Measurements from ENCODE around the gene UGT1A7.

UGT1A7 gene

DNA sequence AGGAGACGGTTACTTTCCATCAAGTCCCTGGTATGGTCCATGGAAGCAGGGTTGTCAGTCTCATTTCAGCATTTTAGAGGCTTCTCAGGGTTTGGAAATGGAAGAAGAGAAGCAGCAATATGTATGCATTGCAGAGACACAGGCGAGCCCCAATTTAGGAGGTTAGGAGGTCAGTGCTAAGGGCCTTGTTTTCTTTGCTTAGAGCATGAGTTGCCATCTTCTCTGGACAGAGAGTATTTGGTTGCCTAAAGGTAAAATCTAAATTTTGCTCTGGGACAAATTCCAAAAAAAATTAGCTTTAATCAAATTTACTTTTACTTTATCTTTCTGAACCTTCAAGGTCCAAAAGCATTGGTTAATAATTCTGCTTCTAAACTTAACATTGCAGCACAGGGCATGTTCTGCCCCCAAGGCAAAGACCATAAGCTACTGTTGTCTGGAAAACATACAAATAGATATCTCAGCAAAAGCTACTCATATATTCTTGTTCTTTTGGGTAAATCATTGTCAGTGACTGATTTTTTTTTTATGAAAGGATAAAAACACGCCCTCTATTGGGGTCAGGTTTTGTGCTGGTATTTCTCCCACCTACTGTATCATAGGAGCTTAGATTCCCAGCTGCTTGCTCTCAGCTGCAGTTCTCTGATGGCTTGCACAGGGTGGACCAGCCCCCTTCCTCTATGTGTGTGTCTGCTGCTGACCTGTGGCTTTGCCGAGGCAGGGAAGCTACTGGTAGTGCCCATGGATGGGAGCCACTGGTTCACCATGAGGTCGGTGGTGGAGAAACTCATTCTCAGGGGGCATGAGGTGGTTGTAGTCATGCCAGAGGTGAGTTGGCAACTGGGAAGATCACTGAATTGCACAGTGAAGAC, 10.2 kb upstream of the UGT1A7 start, which contains the start of gene UGT1A9:
Gene UGT1A9 (plus strand): TSS at position 609 of the 872 bp plus-strand sequence. CDS start 37 bp downstream, at position 646.
- no peak for DNase-seq (ENCODE audit: low read depth)
- no peak within 1 kb of the TSS for H3K4me3 ChIP-seq (ENCODE audit: low read length)
- TF ChIP-seq, protein P1, sequence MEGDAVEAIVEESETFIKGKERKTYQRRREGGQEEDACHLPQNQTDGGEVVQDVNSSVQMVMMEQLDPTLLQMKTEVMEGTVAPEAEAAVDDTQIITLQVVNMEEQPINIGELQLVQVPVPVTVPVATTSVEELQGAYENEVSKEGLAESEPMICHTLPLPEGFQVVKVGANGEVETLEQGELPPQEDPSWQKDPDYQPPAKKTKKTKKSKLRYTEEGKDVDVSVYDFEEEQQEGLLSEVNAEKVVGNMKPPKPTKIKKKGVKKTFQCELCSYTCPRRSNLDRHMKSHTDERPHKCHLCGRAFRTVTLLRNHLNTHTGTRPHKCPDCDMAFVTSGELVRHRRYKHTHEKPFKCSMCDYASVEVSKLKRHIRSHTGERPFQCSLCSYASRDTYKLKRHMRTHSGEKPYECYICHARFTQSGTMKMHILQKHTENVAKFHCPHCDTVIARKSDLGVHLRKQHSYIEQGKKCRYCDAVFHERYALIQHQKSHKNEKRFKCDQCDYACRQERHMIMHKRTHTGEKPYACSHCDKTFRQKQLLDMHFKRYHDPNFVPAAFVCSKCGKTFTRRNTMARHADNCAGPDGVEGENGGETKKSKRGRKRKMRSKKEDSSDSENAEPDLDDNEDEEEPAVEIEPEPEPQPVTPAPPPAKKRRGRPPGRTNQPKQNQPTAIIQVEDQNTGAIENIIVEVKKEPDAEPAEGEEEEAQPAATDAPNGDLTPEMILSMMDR (conservative IDR thresholded peaks at IDR 0.05; ENCODE audit: low read depth, low read length), result no peak

GRCh38 chr2:233672886-233673285, 8.8 kb upstream of the UGT1A7 start:
- DNase-seq (ENCODE audit: low read depth), result no peak
- no peak overlapping the region for H3K4me3 ChIP-seq (ENCODE audit: low read length)
- TF ChIP-seq, protein P1 (conservative IDR thresholded peaks at IDR 0.05; ENCODE audit: low read depth, low read length), result no peak

DNA sequence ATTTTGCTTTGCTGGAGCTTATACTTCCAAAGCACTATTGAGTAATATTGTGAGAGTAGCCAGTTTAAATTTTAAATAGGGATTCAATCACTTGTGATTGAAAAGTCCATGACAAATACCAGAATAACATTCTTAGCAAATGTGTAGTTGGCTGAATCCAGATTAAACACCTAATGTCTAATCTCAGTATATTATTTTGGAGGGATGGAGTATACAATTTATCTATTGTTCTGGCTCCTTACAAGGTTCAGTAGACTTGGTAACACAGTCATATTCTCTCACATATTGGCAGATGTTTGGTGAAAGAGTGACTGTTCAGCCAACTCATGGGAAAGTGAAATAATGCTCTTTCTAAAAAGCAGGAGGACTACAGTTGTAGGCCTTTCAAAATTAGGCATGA, 7.8 kb upstream of the UGT1A7 start:
- H3K4me3 ChIP-seq (ENCODE audit: low read length), result no peak overlapping the region
- TF ChIP-seq, protein P1 (conservative IDR thresholded peaks at IDR 0.05; ENCODE audit: low read depth, low read length), result no peak
- DNase-seq (ENCODE audit: low read depth), result no peak

DNA sequence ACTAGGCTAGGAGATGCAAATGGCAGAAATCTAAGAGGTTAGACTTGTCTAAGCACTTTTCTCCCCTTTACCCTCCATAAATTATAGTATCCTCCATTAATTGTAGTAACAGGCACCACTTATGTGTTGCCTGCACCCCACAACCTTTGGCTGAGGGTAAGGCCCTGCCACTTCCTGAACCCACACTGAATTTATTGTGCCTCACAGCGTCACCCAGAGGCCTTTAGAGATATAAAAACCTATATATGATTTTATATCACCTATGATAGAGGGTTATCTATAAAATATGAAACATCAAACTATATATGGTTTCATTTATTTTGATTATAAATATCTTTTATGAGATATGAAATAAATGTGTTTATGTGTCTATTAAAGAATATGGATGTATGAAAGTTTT, 7.4 kb upstream of the UGT1A7 start:
- DNase-seq (ENCODE audit: low read depth), result no peak
- H3K4me3 ChIP-seq (ENCODE audit: low read length), result no peak overlapping the region
- TF ChIP-seq, protein P1 (conservative IDR thresholded peaks at IDR 0.05; ENCODE audit: low read depth, low read length), result no peak

DNA sequence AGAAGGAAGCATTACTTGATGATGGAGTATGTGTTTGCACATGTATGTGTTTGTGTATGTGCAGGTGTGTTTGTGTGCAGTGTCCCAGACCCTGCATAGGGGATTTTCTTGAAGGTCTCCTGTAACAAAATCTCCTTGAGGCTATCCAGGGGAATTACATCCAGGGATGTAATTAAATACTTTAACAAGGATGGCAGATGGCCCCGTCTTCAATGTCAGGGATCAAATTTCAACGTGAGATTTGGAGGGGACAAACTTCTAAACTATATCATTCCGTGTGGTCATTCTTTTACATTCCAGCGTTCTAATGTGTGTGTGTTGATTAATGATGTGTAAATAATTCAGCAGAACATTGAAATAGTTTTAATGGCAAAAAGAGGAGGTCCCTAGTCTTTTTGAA, 6.7 kb upstream of the UGT1A7 start:
- H3K4me3 ChIP-seq (ENCODE audit: low read length), result no peak overlapping the region
- TF ChIP-seq, protein P1 (conservative IDR thresholded peaks at IDR 0.05; ENCODE audit: low read depth, low read length), result no peak
- DNase-seq (ENCODE audit: low read depth), result no peak

- TF ChIP-seq, protein P1 (conservative IDR thresholded peaks at IDR 0.05; ENCODE audit: low read depth, low read length), result no peak
- H3K4me3 ChIP-seq (ENCODE audit: low read length), result no peak overlapping the region
- no peak for DNase-seq (ENCODE audit: low read depth)
Observed at GRCh38 chr2:233676046-233676445, 5.7 kb upstream of the UGT1A7 start.

DNA sequence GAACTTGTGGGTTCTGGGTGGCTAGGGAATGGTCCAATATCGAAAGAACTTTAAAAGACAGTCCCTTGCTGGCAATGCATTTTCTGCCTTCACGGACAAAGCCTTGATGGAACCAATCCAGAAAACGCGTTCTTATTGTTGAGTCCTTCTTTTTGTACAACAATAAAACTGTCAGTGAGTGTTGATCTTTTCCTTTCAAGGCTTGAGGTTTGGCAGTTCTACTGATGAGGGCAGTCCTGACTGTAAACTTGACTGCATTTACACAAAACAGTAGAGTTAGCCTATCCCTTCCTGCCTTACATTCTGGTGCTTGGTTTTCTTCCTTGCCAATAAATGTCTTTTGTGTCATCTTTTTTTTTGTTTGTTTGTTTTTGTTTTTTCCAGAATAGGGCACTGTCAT, 2.5 kb upstream of the UGT1A7 start:
- no peak overlapping the region for H3K4me3 ChIP-seq (ENCODE audit: low read length)
- DNase-seq (ENCODE audit: low read depth), result no peak
- TF ChIP-seq, protein P1 (conservative IDR thresholded peaks at IDR 0.05; ENCODE audit: low read depth, low read length), result no peak

All from retinal pigment epithelial cell (primary cell).